GM06990 (cell line): ENCODE data around the gene ANO8.

Source experiments
- DNase-seq: peaks from one replicate; pipeline ENCODE4 v3.0.0-alpha.2; 2011; ENCODE audit not compliant: insufficient read length; ENCODE audit errors: extremely low read depth
- H3K27me3 ChIP-seq: replicated peaks from 2 replicates; pipeline ENCODE4 v1.6.0; 2011; ENCODE audit warnings: low read length; ENCODE audit not compliant: control insufficient read depth, insufficient read depth
- H3K36me3 ChIP-seq: 2 replicates; pipeline ENCODE4 v1.5.1; 2011; ENCODE audit warnings: low read length; ENCODE audit not compliant: control insufficient read depth, insufficient read depth
- H3K4me3 ChIP-seq: replicated peaks from 2 replicates; pipeline ENCODE4 v1.5.1; 2011; ENCODE audit warnings: low read depth, mild to moderate bottlenecking, control low read depth, low read length
- CTCF ChIP-seq: IDR thresholded peaks from 2 replicates; pipeline ENCODE4 v1.5.1; 2011; ENCODE audit warnings: low read length, control low read depth, mild to moderate bottlenecking, inconsistent platforms; ENCODE audit not compliant: insufficient read depth, poor library complexity, severe bottlenecking

Gene ANO8

GRCh38 chr19:17357078-17357666 lies 22.5 kb upstream of the ANO8 start:
- Histone ChIP-seq H3K27me3 (no peaks in the 10 kb centered on the region), H3K4me3 (no peak overlapping the region), H3K36me3 (no peaks in the 10 kb centered on the region)
- no peak for DNase-seq
- TF ChIP-seq CTCF: no peak

GRCh38 chr19:17353386-17353785 lies 18.7 kb upstream of the ANO8 start:
- no peaks in the 10 kb centered on the region for H3K27me3 ChIP-seq
- H3K4me3 ChIP-seq: no peak overlapping the region
- H3K36me3 ChIP-seq: no peaks in the 10 kb centered on the region
- DNase-seq: no peak
- TF ChIP-seq CTCF: no peak

GRCh38 chr19:17352608-17353280 lies 18.1 kb upstream of the ANO8 start:
- TF ChIP-seq CTCF: no peak
- no peak overlapping the region for H3K4me3 ChIP-seq
- H3K36me3 ChIP-seq: no peaks in the 10 kb centered on the region
- no peak for DNase-seq
- no peaks in the 10 kb centered on the region for H3K27me3 ChIP-seq

GRCh38 chr19:17351815-17352435 lies 17.3 kb upstream of the ANO8 start:
- Histone ChIP-seq H3K36me3 (no peaks in the 10 kb centered on the region), H3K27me3 (no peaks in the 10 kb centered on the region), H3K4me3 (no peak overlapping the region)
- no peak for DNase-seq
- TF ChIP-seq CTCF: no peak

- no peak for TF ChIP-seq CTCF
- Histone ChIP-seq H3K4me3 (no peak overlapping the region), H3K36me3 (no peaks in the 10 kb centered on the region), H3K27me3 (no peaks in the 10 kb centered on the region)
- DNase-seq: no peak
Observed at GRCh38 chr19:17348700-17349099, 14.0 kb upstream of the ANO8 start.
